NK-92 (cell line): ENCODE results near the gene SLC7A1.

Source experiments
- DNase-seq: peaks from one replicate; lab custom pipeline; 2025; ENCODE audit not compliant: unreplicated experiment; lab: John Stamatoyannopoulos, UW

Gene SLC7A1

GRCh38 chr13:29464105-29464679 lies 131.3 kb downstream of the SLC7A1 start:
- no peak for DNase-seq

- DNase-seq, result no peak
Observed at GRCh38 chr13:29459813-29460355, 135.6 kb downstream of the SLC7A1 start.
